GM19193 (cell line): ENCODE data around the gene MYOF.

Source experiments
- POLR2A ChIP-seq: IDR thresholded peaks from 4 replicates; pipeline ENCODE4 v1.6.1; 2011; ENCODE audit not compliant: insufficient read depth, insufficient read length; ENCODE audit errors: extremely low read depth

MYOF gene

DNA sequence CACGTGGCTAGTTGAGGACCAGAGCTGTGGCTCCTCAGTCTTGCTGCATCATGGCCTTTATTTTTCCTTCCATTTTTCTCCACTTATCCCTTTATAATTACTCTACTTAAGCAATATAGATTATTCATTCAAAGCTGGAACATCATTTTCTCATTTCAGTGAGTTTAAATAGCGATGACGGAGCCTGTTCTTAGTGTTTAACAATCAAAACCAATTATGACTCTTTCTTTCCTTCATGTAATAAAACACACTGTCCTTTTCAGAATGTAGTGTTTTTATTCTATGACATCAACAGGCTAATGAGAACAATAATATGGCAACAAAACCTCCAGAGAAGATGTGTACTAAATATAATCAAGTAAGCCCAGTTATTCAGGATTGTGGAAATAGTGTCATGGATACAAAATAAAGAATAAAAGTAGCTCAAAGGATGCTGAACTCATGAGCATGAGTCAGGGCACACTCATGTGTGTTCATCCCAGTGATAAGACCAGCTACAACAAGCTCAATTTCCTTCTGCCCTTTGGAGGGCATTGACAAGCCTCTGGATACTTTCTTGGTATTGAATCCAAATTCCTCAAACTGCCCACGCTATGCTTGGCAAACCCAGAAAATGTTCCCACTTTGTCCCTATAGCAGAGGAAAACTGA is 220.0 kb downstream of the MYOF start:
- no peak for TF ChIP-seq POLR2A

DNA sequence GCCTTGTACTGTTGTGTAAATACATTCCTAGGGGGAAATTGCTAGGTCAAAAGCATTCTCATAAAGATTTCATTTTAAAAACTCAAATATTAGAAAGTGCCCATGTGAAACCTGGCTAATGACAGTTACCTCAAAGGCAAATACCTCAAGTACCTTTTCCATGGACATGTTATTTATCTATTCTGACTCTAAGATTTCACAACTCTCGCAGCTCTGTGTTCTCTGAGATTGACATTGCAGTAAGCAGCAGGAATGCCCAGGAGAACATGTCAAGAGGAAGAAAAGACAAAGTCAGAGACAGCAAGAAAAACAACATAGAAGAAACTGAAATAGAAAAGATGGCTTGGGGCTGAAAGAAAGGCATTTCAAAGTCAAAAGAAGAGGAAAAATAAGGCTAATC is 221.0 kb downstream of the MYOF start:
- no peak for TF ChIP-seq POLR2A

DNA sequence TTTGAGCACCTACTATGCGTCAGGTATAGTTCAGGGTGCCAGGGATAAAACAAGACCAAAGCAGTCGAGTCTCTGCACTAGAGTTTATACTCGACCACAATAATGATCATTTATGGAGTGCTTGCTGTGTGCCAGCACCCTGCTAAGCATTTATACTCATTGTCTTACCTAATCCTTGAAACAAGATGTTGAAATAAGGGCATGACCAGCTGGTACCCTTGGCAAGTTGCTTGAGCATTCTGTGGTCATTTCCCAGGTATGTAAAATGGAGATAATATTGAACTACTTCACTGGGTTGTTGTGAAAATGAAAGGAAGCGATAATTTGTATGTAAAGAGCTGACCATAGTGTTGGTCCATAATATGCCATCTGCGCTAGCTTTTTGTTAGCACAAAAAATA is 223.0 kb downstream of the MYOF start:
- TF ChIP-seq POLR2A: no peak
